Stimulated activated CD8-positive, alpha-beta memory T cell treated with anti-CD3 and anti-CD28 coated beads, Interleukin-15, amount 100 ng/mL, for 4 hours (primary cell): Measurements from ENCODE around the gene GTF2H3.
"Not testable (repeated sequence)": the region's sequence is repeated elsewhere in the genome, so short reads cannot be mapped to it uniquely, and the experiment has no call there.

Experiments
- DNase-seq, 2 donors: peaks; one replicate each; pipeline ENCODE4 v3.0.0-alpha.2; 2020; ENCODE audit warnings: low read depth in 2 of 2

Gene GTF2H3

DNA sequence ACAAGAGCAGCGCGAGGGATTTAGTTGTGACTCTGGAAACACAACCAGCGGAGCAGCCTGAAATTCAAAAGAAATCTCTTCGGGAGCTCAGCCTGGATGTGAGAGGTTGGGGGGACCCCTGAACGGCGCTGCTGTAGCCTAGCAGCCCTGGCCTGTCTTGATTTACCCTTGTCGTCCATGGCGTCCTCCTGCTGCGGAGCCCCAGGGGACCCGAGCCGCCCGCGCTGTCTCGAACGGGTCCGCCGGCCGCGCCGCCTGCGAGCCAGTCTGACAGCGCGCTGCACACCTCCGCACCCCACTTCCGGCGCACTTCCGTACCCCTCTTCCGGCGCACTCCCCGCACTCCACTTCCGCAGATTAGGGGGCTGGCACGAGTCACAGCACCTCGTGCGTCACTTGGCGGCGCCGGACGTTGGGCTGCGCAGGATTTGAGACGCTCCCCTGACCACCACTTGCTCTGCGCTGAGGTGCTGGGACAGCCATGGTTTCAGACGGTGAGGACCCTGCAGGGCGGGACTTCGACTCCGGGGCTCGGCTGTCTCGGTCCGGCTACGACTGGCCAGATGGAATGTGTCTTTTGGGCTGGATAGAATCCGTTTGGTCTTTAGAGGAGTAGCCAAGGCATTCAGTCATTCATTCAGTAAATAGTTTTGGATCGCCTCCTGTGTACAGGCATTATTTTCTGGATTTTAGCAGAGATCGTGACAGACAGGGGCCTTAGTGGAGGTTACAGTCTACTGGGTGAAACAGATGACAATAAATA lies at the start of gene GTF2H3, which contains the start of gene EIF2B1:
Gene GTF2H3 (plus strand): TSS at position 451 of the 763 bp plus-strand sequence. CDS start 31 bp downstream, at position 482.
Gene EIF2B1 (minus strand): TSS at position 308 of the 763 bp plus-strand sequence. CDS start 129 bp downstream, at position 179.
- peak; percentile 94 for DNase-seq

DNA sequence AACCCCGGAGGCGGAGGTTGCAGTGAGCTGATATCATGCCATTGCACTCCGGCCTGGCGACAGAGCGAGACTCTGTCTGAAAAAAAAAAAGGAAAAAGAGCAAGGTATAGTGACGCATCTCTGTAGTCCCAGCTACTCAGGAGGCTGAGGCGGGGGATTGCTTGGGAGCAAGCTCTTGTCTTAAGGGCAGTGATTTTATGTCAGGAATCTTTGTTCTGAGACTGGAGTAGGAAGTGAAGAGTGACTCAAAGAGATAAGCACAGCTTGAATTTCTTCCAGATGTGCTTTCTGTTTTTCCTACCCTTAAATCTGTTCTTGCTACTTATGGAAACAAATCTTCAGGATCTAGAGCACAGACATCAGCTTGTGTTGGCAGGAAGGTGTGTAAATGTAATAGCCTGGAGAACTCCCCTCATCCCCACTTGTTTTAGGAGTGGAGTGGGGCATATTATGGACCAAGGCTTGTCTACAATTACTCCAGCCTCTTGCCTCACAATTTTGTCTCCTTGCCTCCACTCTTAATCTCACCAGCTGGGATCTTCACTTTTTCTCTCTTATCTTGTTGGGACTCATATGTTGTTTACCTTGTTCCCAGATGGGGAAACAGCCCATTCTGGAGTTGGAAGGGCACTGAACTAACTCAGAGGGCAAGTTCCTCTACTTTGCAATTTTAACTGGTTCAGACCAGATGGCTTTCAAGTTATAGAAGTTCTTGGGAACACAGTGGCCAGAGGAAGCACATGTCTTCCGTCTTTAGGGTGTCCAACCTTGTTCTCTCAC lies 41.7 kb upstream of the GTF2H3 start:
- DNase-seq, result no peak

DNA sequence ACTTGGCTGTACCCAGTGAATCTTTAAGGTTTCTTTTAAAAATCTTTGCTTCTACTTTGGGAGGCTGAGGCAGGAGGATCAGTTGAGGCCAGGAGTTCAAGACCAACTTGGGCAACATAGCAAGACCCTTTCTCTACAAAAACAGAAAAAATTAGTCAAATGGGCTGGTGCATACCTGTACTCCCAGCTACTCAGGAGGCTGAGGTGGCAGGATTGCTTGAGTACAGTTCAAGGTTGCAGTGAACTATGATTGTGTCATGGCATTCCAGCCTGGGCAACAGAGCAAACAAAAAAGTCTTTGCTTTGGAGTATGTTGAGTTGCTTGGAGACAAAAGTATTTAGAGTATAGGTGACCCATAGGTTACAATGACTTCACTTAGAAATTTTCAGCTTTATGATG lies 37.9 kb upstream of the GTF2H3 start:
- DNase-seq, result no peak

DNA sequence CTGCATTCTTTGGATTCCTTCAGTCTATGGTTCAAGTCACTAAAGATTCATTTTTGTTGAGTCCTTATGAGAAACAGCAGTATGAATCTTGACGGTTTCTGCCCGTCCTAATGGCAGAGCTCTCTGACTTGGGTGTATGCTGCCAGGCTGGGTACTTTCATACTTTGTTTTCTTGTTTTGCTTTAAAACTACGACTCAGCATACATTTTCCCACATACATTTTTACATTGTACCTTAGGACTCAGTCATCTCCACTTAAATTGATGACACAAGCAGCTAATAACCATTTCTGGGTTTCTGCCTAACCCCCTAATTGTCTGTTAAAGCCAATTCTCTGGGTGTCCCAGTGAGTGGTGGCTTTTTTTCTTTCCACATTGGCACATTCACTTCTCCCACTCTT lies 36.5 kb upstream of the GTF2H3 start:
- DNase-seq, result no peak

DNA sequence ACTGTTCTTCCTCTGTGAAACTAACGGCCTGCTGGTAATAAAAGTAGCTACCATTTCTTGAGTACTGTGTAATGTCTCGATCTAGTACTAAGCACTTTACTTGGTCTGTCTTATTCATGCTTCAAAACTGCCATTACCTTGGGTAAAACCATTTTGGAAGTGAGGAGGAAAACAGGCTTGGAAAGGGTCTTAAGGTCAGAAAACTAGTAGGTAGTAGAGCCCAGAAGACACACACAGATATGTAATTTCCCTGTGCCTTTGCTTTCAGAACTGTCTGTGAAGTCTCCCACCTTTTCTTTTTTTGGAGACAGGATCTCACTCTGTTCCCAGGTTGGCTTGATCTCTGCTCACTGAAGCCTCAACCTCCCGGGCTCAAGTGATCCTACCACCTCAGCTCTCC lies 35.1 kb upstream of the GTF2H3 start:
- DNase-seq, result no peak

DNA sequence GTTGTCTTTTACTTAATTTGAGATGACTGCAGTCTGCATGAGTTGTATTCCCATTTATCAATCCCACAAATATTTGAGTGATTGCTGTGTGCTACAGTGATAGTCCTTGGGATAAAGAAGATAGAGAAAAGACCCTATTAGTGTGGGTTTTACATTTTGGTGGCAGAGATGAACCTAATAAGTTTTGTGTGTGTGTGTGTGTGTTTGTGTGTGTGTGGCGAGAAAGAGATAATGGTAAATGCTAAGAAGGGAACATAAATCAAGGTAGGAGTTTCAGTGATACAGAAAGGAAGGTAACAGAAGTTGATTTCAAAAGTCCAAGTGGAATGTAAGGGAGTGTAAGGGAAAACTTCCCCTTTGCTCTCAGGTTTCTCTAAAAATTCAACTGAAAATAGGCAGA lies 34.3 kb upstream of the GTF2H3 start:
- no peak for DNase-seq

DNA sequence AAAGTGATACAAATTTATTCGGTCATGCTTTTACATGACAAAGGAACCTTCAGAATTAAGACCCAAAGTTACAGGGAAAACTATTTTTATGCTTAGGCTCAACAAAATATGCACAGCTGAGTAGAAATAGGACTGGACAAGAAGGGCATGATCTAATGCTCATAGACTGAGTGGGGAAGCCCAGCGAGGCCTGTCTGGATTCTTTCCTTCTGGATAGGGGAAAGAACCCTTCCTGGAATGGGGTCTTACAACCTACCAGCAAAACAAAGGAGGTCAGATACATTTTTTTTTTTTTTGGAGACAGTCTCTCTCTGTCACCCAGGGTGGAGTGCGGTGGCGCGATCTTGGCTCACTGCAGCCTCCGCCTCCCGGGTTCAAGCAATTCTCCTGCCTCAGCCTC lies 33.9 kb upstream of the GTF2H3 start:
- no peak for DNase-seq

DNA sequence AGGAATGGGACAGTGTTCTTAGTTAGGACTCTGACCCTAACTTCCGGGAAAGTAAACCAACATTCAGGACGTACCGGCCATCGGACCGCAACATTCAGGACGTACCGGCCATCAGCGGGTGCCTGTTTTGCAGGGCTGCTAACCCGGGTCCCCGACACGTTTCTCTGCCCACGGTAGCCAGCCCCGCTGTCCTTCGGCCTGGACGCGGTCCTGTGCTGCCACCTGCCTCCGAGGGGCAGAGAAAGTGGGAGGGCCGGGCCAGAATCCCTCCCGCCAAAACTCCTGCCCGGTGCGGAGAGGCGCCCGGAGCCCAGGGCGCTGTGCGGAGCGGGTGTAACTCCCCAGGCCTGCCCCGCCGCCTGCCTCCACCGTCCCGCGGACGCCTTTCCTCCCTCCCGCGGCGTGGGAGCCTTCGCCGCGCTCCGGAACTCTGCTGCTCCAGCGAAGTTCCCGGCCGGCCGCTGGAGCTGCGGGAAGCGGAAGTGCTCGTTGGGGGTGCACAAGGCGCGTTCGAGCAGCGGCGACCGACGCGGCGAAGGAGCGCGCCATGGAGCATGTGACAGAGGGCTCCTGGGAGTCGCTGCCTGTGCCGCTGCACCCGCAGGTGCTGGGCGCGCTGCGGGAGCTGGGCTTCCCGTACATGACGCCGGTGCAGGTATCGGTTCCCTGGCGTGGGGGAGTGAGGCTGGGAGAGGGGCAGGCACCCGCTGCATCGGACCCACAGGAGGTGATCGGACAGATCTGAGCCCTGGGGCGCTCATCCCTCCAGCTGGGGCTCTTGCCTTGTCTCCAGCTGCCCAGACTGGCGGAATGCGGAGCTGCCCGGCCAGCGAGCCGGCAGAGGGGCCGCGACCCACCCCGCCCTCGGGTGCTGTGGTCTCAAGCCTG lies 31.8 kb upstream of the GTF2H3 start, which contains the start of gene DDX55:
Gene DDX55 (plus strand): TSS at position 498 of the 888 bp plus-strand sequence. CDS start 50 bp downstream, at position 548.
- DNase-seq, result peak; percentile 67 to 68

DNA sequence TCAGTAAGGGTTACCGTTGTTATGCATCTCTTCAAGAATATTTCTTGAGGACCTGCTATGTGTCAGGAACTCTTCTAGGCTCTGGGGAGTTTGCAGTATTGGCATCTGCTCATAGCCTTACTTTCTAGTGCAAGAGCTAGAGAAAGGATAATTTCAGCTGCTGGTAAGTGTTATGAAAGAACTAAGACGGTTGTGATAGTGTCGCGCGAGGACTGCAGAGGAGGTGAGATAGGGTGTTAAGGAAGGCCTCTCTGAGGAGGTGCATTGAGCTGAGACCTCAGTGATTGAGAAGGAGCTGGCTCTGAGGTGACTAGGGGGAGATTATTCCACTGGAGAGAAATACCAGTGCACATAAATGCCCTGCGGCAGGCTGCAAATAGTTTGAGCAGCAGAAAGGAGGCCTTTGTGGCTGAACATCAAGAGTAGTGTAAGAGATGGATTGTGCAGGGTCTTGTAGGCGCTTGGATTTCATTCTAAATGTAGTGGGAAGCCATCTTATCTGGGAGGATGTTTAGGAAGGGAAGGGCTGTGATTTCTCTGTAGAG lies 30.9 kb upstream of the GTF2H3 start:
- DNase-seq, result no peak

DNA sequence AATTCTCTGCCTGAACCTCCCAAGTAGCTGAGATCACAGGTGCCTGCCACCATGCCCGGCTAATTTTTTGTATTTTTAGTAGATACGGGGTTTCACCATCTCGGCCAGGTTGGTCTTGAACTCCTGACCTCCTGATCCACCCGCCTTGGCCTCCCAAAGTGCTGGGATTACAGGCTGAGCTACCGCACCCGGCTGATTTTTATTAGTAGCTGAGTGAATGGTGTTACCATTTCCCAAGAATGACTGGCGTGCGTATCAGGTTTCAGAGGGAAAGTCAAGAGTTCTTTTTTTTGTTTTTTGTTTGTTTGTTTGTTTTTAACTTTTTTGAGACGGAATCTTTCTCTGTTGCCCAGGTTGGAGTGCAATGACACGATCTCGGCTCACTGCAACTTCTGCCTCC lies 30.1 kb upstream of the GTF2H3 start:
- not testable (repeated sequence) for DNase-seq

DNA sequence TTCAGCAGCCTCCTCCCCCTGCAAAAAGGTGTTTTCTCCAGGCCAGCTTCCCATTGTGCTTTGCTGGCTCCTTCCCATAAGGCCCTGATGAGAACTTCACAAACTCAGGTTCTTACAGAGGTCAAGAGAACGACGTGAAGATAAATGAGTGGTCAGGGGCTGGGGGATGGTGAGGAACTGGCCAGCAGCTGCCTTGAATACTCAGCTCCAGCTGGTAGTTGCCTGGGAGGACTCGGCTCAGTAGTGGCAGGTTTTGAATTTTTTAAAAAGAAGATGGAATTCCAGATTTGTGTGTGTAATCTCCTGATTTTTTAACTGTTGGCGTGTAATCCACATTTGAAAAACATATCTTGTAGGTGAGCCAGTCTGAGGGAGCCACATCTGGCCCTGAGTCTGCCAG lies 25.9 kb upstream of the GTF2H3 start:
- DNase-seq, result no peak

DNA sequence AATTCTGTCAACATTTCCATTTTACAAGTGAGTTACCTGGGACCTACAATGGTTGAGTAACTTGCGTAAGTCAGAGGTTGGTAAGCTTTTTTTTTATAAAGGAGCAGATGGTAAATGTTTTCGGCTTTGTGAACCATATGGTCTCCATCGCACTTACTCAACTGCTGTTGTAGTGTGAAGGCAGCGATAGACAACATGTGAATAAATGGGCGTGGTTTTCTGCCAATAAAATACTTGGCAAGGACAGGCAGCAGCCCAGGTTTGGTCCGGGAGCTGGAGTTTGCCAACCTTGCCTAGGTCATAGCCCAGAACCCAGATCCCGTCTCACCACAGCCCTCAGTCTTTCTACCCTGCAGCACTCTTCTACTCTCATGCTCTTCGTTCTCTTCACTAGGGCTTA lies 25.4 kb upstream of the GTF2H3 start:
- no peak for DNase-seq

DNA sequence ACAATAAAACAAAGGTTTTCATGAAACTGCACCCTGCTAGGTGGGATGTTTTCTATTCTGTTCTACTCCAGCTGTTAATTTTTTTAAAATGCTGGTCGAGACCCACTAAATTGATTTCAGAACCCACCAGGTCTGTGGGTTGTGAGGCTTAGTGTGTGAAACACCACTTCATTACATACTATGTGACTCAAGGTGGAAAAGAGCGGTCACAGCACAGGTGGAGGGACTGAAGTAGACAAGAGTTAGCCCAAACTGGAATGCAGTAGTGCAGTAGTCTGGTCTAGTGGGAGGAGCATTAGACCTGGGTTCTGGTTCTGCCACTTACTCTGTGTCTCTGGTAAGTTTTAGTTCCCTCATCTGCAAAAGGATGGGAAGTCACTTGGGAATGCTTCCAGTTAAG lies 19.5 kb upstream of the GTF2H3 start:
- no peak for DNase-seq

DNA sequence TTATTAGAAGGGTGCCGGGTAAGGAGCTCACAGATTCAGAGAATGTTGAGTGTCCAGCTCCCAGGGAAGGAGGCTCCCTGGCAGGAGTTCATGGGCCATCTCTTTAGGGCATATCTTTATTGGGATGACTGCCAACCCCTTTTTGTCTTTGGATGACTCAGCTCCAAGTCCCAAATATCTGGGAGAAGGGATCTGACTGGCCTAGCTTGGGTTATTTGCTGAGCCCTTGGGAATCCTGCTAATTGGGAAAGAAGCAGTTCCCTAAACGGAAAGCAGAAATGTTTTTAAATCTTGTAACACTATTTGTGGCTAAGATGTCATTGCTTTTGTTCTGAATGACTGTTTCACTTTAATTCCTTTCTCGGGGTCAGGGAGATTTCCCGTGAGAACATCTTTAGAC lies 19.1 kb upstream of the GTF2H3 start:
- DNase-seq, result no peak

DNA sequence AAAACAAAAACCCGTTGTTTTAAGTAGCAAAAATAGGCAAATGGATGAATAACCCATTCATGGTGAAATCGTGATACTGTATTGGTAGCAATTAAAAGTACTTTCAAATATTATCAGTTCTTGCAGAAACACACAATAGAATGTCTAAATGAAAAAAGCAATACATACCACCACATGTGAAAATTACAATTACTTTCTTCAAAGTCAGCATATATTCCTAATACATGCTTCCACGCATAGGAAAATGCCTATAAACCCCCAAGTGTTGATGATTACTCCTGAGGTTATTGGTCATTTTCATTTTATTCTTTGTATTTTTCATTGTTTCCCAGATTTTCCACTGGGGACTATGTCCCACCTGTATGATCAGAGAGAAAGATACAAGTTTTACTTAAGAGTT lies 16.5 kb upstream of the GTF2H3 start:
- no peak for DNase-seq

DNA sequence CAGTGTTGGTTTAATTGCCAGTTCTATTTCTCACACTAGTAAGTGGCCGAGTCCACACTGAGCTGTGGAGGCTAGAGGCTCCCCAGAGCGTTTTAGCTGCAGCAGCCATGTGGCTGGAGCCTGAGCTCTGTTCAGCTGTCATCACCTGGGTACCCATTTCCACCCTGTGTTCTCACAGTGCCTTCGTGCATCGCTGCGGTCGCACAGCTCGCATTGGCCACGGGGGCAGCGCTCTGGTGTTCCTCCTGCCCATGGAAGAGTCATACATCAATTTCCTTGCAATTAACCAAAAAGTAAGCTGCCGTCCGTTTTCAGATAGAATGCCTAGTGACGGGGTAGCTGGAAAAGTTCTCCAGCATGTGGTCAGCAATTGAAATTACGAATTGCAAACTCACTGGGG lies 16.0 kb upstream of the GTF2H3 start:
- DNase-seq, result no peak

DNA sequence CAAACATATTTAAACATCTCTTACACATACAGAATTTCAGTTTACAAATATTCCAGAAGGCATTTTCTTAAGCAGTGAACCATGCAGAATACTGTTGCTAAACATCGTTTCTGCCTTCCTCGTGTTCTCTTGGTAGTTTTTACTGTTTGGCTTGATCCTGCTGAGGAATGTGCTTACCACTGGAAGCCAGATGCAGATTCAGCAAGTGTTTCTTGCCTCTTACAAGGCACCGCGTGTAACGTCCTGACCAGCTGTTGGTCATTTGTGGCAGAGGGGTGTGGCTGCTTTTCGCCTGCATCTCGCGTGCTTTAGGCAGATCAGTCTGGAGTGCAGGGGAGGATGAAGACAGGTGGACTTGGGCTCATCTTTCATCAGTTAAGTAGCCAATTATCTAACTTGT lies 12.5 kb upstream of the GTF2H3 start:
- no peak for DNase-seq

DNA sequence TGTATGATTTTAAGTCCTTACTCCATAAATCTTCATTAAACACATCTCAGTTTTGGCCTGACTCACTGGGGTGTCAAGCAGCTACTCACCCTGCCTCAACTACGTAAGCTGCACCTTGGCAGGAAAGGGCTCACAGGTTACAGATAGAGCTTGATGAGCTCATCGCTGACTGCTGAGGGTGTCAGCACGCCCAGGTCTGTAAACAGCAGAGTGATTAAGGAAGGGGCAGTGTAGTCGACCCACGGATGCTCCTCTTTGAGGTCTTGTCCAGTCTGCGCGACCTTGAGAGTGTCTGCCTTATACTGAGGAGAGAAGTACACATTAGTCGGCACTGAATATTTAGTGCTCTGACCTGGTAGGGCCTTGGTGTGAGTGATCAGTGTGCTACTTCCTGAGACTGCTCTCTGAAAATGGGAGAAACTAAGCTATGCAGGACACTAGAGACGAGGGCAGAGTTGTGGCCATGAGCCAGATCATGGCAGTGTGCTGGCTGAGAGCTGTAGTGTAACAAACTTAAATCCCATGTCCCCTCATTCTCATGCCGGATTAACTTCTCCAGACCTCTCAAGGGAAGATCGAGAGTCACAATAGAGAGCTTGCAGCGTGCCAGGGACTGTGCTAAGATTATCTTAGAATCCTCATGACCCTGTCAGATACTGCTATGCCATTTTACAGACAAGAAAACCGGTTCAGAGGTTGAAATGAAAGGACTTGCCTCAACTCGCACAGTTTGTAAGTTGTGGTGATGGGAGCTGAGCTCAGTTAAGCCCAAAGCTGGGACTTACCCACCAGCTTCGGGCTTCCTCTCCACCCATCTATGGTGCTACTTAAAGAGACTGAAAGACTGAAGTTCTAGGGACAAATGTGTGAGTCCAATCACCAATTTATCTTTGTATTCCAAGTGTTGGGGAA lies 11.8 kb upstream of the GTF2H3 start:
- DNase-seq, result no peak

DNA sequence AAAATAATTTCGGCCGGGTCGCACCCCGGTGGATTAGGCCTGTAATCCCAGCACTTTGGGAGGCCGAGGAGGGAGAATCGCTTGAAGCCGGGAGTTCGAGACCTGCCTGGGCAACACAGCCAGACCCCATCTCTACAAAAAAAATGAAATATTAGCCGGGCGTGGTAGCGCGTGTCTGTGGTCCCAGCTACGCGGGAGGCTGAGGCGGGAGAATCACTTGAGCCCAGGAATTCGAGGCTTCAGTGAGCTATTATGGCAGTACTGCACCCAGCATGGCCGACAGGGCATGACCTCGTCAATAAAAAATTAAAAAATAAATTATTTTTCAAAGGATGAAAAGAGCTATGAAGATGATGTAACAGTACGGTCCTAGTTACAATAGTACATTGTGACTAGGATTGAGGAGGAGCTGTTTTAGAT lies 523 bp downstream of the GTF2H3 start:
- DNase-seq, result no peak

DNA sequence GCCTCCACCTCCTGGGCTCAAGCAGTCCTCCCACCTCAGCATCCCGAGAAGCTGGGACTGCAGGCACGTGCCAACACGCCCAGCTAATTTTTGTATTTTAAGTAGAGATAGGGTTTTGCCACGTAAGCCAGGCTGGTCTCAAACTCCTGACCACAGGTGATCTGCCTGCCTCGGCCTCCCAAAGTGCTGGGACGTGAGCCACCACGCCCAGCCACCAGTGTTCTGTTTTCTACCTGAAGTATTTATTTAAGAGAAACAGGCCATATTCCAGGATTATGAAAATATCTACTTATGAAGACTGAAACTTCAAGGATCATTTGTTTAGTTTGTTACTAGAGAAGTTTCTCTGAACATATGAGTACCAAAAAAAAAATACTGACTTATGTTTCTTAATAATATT lies 10.3 kb downstream of the GTF2H3 start:
- no peak for DNase-seq

DNA sequence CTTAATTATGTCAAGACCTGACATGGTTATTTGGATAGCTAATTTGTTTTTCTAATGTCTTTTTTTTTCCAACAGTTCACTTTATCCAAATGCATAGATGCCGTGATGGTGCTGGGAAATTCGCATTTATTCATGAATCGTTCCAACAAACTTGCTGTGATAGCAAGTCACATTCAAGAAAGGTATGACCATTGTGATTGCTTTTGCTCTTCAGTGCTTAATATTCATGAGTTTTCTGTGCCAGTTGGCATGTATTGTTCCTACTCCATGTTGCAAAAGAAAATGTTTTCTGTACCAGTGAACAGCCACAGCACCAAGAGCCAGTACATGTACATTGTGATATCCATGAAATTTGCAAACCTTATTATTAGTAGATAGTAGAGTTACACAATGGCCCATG lies 11.8 kb downstream of the GTF2H3 start:
- no peak for DNase-seq
